Left lung (tissue), 10 donors: ENCODE results near the gene BRCA2. TPM values are rescaled to one million over a fixed set of nuclear protein-coding genes. Genes with fewer than 3 reads are reported as not detected.

ENCODE experiments used
- ATAC-seq: fragments of 200-7000 bp; cut with Tn5 transposase; one replicate; pipeline ENCODE4 v1.9.1; 2020; ENCODE audit warnings: moderate library complexity
- DNase-seq, 4 donors: peaks; one replicate each; pipeline ENCODE4 v3.0.0-alpha.2; 2013 to 2020
- H3K27ac ChIP-seq, 2 donors: fragments of 200-600 bp; sonication (generic) in 1 of 2; one replicate each; pipeline versions ENCODE4 v1.5.0 to v1.8.0; 2020 to 2021
- H3K27me3 ChIP-seq, 2 donors: fragments of 200-600 bp; sonication (generic) in 1 of 2; one replicate each; pipeline versions ENCODE4 v1.5.0 to v1.8.0; 2020 to 2021
- H3K36me3 ChIP-seq, 2 donors: fragments of 200-600 bp; sonication (generic) in 1 of 2; one replicate each; pipeline versions ENCODE4 v1.5.0 to v1.8.0; 2020 to 2021
- H3K4me1 ChIP-seq, 2 donors: fragments of 200-600 bp; one replicate each; pipeline ENCODE4 v1.8.0; 2021
- H3K4me3 ChIP-seq, 2 donors: fragments of 200-600 bp; sonication (generic) in 1 of 2; one replicate each; pipeline versions ENCODE4 v1.5.0 to v1.8.0; 2020 to 2021; ENCODE audit warnings: mild to moderate bottlenecking in 1 of 2
- H3K9me3 ChIP-seq, 2 donors: fragments of 200-600 bp; sonication (generic) in 1 of 2; one replicate each; pipeline versions ENCODE4 v1.5.0 to v1.8.0; 2020 to 2021
- intact Hi-C, 2 donors: fragments of 100-400 bp; cut with DNase I; formaldehyde crosslinking; loops; one replicate each; pipeline versions ENCODE4 v1.11.2 to v1.14.2; 2022
- polyA plus RNA-seq, 6 donors: library from polyadenylated mRNA; unstranded; fragments of 120-200 nt; gene quantifications; one replicate each; pipeline ENCODE4 v1.2.1, GENCODE V29; 2013; ENCODE audit not compliant: insufficient read length in 6 of 6
- total RNA-seq, 2 donors: library from RNA; stranded (reverse); fragmentation: NEBNext Ultra II Directional; extraction: Animal tissue kit (Norgen Biotek cat#: 25700); gene quantifications; one replicate each; pipeline ENCODE4 v1.2.1, GENCODE V29; 2021
- TF ChIP-seq, protein P1 (sequence below), 2 donors: fragments of 200-600 bp; sonication (generic) in 1 of 2; IDR thresholded peaks; one replicate each; pipeline versions ENCODE4 v1.5.0 to v1.8.0; 2021; ENCODE audit warnings: antibody characterized with exemption in 2 of 2
- donor health status: DM: no; HTN: yes; CAD: no.
- donor health status: DM: no; HTN: no; CAD: no.

BRCA2 gene
- total and polyA plus RNA-seq, 8 donors: 4.5 to 14.9 (median 9.5) TPM

DNA sequence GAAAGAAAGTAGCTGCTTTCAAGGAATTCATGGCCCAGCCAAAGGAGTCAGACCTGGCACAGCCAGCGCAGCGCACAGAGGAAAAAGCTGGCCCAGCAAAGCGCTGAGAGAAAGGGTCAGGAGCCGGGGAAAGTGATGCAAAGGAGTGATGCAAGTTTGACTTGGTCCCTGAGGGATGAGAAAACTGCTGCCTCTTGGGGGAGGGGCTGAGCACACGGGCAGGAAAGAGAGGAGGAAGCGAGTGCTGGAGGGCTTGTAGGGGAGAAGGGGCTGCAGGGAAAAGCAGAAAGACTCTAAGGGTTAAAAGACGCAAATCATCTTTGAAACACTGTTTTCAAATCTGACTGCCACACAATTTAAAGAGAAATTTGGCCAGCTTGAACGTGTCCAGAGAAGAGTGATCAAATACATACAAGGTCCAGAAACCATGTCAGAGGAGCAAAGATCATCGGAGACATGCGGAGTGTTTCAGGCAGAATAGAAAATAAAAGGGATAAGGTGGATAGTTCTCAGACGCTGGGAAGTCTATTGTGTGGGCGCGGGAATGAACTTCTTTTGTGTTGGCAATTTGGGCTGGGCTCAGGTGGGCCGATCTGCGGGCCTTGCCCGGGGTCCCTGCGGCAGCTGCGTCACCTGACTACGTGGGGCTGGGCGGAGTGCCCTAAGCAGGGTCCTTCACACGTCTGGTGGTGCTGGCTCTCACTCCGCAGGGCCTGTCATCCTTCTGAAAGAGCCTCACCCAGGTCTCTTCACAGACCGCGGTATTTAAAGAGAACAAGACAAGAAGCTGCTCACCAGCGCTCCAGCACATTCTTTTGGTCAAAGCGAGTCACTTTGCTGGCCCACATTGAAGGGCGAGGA is 94.5 kb downstream of the BRCA2 start:
- Histone ChIP-seq H3K36me3 (peaks cover 0 to 6% of the 10 kb centered on the region in 2 donors), H3K9me3 (no peaks in the 10 kb centered on the region), H3K27me3 (no peaks in the 10 kb centered on the region), H3K4me1 (peaks cover 2 to 16% of the 10 kb centered on the region in 2 donors), H3K4me3 (peak overlapping the region in 1 of 2 donors; percentile 9), H3K27ac (no peak overlapping the region)
- DNase-seq (peak in 1 of 4 donors; percentile 42), ATAC-seq (peak; percentile 76)
- TF ChIP-seq, protein P1, sequence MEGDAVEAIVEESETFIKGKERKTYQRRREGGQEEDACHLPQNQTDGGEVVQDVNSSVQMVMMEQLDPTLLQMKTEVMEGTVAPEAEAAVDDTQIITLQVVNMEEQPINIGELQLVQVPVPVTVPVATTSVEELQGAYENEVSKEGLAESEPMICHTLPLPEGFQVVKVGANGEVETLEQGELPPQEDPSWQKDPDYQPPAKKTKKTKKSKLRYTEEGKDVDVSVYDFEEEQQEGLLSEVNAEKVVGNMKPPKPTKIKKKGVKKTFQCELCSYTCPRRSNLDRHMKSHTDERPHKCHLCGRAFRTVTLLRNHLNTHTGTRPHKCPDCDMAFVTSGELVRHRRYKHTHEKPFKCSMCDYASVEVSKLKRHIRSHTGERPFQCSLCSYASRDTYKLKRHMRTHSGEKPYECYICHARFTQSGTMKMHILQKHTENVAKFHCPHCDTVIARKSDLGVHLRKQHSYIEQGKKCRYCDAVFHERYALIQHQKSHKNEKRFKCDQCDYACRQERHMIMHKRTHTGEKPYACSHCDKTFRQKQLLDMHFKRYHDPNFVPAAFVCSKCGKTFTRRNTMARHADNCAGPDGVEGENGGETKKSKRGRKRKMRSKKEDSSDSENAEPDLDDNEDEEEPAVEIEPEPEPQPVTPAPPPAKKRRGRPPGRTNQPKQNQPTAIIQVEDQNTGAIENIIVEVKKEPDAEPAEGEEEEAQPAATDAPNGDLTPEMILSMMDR (IDR thresholded peaks at IDR 0.05): no peak
- intact Hi-C loops: no loop called here

DNA sequence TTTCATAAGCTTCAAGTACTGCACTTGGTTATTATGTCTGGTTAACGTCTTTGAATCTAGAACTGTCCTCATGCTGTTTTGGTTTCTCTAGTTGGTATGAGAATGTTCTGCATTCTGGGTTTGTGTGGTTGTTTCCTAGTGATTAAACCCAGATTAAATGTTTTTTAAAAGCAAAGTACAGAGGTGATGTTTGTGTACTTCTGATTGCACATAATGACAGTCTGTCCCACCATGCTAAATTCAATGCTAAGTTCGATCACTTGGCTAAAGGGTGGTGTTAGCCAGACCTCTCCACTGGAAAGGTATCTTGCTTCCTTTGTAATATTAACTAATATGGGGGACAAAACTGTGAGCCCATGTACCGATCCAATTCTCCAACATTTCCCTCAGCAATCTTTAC is 98.0 kb downstream of the BRCA2 start:
- Histone ChIP-seq H3K4me3 (no peak overlapping the region), H3K4me1 (peaks cover 2 to 16% of the 10 kb centered on the region in 2 donors), H3K27me3 (no peaks in the 10 kb centered on the region), H3K36me3 (no peaks in the 10 kb centered on the region), H3K9me3 (no peaks in the 10 kb centered on the region), H3K27ac (no peak overlapping the region)
- DNase-seq (no peak), ATAC-seq (no peak)
- TF ChIP-seq, protein P1 (IDR thresholded peaks at IDR 0.05): no peak
- intact Hi-C loops: no loop called here

DNA sequence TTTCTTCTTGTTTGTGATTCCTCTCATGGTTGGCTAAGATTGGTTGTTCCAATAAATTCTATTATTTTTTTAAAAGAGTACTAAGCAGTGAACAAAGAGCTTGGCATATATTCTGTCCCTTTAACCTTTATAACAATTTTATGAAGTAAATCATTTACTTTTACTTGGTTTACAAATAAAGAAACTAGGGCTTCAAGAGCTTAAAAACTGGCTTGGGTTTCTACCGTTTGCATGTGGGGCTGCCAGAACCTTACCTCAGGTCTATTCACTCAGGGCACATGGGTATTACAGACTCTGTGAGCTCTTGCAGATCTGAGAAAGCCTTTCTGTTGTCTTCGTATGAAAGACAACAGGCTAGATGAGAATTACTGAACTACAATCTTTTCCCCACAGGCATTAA is 99.3 kb downstream of the BRCA2 start:
- ATAC-seq: no peak
- H3K4me1 ChIP-seq: peaks cover 2 to 4% of the 10 kb centered on the region in 2 donors
- intact Hi-C loops: no loop called here

DNA sequence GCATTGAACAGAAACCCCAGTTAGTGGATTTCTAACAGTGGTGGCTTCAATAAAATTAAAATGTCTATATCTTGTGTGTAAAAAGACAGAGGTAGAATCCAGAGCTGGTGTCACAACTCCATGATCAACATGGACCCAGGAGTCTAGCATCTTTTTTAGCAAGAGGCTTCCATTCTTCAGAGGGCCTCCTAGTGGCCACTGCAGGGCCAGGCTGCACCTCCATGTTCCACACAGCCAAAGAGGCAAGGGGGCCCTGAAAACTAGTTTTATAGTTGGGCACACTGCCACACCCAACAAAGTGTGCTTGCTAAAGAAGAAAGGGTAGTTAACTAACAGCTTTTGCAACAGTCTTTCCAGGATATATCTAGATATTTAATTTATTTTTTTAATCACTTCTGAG is 99.7 kb downstream of the BRCA2 start:
- H3K36me3 ChIP-seq: peaks cover 0 to 6% of the 10 kb centered on the region in 2 donors
- no peak overlapping the region for H3K4me3 ChIP-seq
- H3K9me3 ChIP-seq: peaks cover 0 to 8% of the 10 kb centered on the region in 2 donors
- TF ChIP-seq, protein P1 (IDR thresholded peaks at IDR 0.05): peak; percentile 26 to 42
- DNase-seq (no peak), ATAC-seq (peak; percentile 45)
- H3K27me3 ChIP-seq: no peaks in the 10 kb centered on the region
- no peak overlapping the region for H3K27ac ChIP-seq
- peaks cover 0 to 2% of the 10 kb centered on the region in 2 donors for H3K4me1 ChIP-seq
- intact Hi-C loops: no loop called here

More for the DNA sequence above, 99.3 kb downstream of the BRCA2 start:
- no peaks in the 10 kb centered on the region for H3K27me3 ChIP-seq
- TF ChIP-seq, protein P1 (IDR thresholded peaks at IDR 0.05): no peak
- DNase-seq: no peak
- peaks cover 0 to 4% of the 10 kb centered on the region in 2 donors for H3K9me3 ChIP-seq
- no peak overlapping the region for H3K27ac ChIP-seq
- no peak overlapping the region for H3K4me3 ChIP-seq
- peaks cover 0 to 2% of the 10 kb centered on the region in 2 donors for H3K36me3 ChIP-seq

DNA sequence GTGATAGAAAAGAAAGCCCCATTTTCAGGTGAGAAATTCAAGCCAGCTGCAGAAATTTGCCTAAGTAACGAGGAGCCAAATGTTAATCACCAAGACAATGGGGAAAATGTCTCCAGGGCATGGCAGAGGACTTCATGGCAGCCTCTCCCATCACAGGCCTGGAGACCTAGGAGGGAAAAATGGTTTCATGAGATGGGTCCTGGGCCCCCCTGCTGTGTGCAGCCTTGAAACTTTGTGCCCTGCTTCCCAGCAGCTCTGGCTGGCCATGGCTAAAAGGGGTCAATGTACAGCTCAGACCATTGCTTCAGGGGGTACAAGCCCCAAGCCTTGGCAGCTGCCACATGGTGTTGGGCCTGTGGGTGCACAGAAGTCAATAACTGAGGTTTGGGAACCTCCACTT is 102.7 kb downstream of the BRCA2 start:
- no peak for ATAC-seq
- DNase-seq: no peak

More for the DNA sequence above, 102.7 kb downstream of the BRCA2 start:
- H3K4me3 ChIP-seq: no peak overlapping the region
- H3K36me3 ChIP-seq: peaks cover 0 to 9% of the 10 kb centered on the region in 2 donors
- no peak overlapping the region for H3K27ac ChIP-seq
- intact Hi-C loops: no loop called here
- H3K27me3 ChIP-seq: no peaks in the 10 kb centered on the region
- H3K9me3 ChIP-seq: peaks cover 0 to 12% of the 10 kb centered on the region in 2 donors
- TF ChIP-seq, protein P1 (IDR thresholded peaks at IDR 0.05): no peak
- H3K4me1 ChIP-seq: no peaks in the 10 kb centered on the region
